Nephron (organoid): ENCODE results near the gene IL19.
A peak's percentile ranks its signal among the peaks of the same experiment; 100 is the strongest.

Experiments
- H3K27ac Mint-ChIP-seq, 3 experiments: 2 replicates each; pipeline ENCODE4 v1.8.0; 2020; ENCODE audit warnings: mixed read lengths in 3 of 3, mild to moderate bottlenecking in 2 of 3, moderate library complexity in 1 of 3
- H3K27me3 Mint-ChIP-seq: 2 replicates; pipeline ENCODE4 v1.8.0; 2021; ENCODE audit warnings: low read depth, mild to moderate bottlenecking, moderate library complexity, mixed read lengths
- H3K36me3 Mint-ChIP-seq: 2 replicates; pipeline ENCODE4 v1.8.0; 2020; ENCODE audit warnings: low read depth, mixed read lengths
- H3K4me1 Mint-ChIP-seq: 2 replicates; pipeline ENCODE4 v1.8.0; 2020; ENCODE audit warnings: mixed read lengths
- H3K4me3 Mint-ChIP-seq, 3 experiments: 2 replicates each; pipeline ENCODE4 v1.8.0; 2020; ENCODE audit warnings: mild to moderate bottlenecking in 3 of 3, mixed read lengths in 3 of 3, moderate library complexity in 2 of 3
- H3K9me3 Mint-ChIP-seq: 2 replicates; pipeline ENCODE4 v1.8.0; 2020; ENCODE audit warnings: mixed read lengths
- CTCF ChIP-seq, 3 experiments: fragments of 200-600 bp; sonication (generic); IDR thresholded peaks; one replicate each; pipeline ENCODE4 v1.5.0; 2021; ENCODE audit warnings: antibody characterized with exemption in 3 of 3; ENCODE audit not compliant: unreplicated experiment in 3 of 3

Gene IL19

GRCh38 chr1:206766251-206766856, 4.2 kb upstream of the IL19 start:
- no peak for TF ChIP-seq CTCF (IDR thresholded peaks at IDR 0.05; ENCODE audit: unreplicated experiment in 3 of 3)
- H3K4me1 Mint-ChIP-seq: peaks cover 19% of the 10 kb centered on the region
- H3K27me3 Mint-ChIP-seq: peaks cover 15% of the 10 kb centered on the region
- H3K27ac Mint-ChIP-seq: no peak overlapping the region
- no peaks in the 10 kb centered on the region for H3K36me3 Mint-ChIP-seq
- no peaks in the 10 kb centered on the region for H3K9me3 Mint-ChIP-seq
- H3K4me3 Mint-ChIP-seq: no peak overlapping the region

- H3K4me3 Mint-ChIP-seq: no peak overlapping the region
- no peak overlapping the region for H3K27ac Mint-ChIP-seq
- no peak for TF ChIP-seq CTCF (IDR thresholded peaks at IDR 0.05; ENCODE audit: unreplicated experiment in 3 of 3)
- peaks cover 18% of the 10 kb centered on the region for H3K27me3 Mint-ChIP-seq
- peaks cover 33% of the 10 kb centered on the region for H3K4me1 Mint-ChIP-seq
- H3K9me3 Mint-ChIP-seq: no peaks in the 10 kb centered on the region
- no peaks in the 10 kb centered on the region for H3K36me3 Mint-ChIP-seq
These were observed 1.9 kb upstream of the IL19 start for GRCh38 chr1:206768472-206769303.

GRCh38 chr1:206769304-206769731, 1.3 kb upstream of the IL19 start:
- no peak for TF ChIP-seq CTCF (IDR thresholded peaks at IDR 0.05; ENCODE audit: unreplicated experiment in 3 of 3)
- no peaks in the 10 kb centered on the region for H3K9me3 Mint-ChIP-seq
- H3K36me3 Mint-ChIP-seq: no peaks in the 10 kb centered on the region
- H3K4me3 Mint-ChIP-seq: no peak overlapping the region
- H3K4me1 Mint-ChIP-seq: peaks cover 33% of the 10 kb centered on the region
- H3K27me3 Mint-ChIP-seq: peaks cover 18% of the 10 kb centered on the region
- H3K27ac Mint-ChIP-seq: peak overlapping the region in 1 of 3 experiments; percentile 73

- Mint-ChIP-seq H3K4me3 (peak overlapping the region in 1 of 3 experiments; percentile 25), H3K36me3 (no peaks in the 10 kb centered on the region), H3K4me1 (peaks cover 33% of the 10 kb centered on the region), H3K27me3 (peaks cover 18% of the 10 kb centered on the region), H3K9me3 (no peaks in the 10 kb centered on the region), H3K27ac (peak overlapping the region in 2 of 3 experiments; percentile 48 to 73)
- TF ChIP-seq CTCF (IDR thresholded peaks at IDR 0.05; ENCODE audit: unreplicated experiment in 3 of 3): no peak
These were observed 742 bp downstream of the IL19 start for GRCh38 chr1:206771338-206771692.

GRCh38 chr1:206772243-206772937, 1.8 kb downstream of the IL19 start, which contains the start of gene IL10:
TSS of gene IL10 (minus strand) at chr1:206772494. CDS start at chr1:206772435, 59 bp downstream.
- Mint-ChIP-seq H3K4me1 (peaks cover 33% of the 10 kb centered on the region), H3K27ac (peak within 1 kb of the TSS in 1 of 3 experiments; percentile 73), H3K36me3 (no peaks in the 10 kb centered on the region), H3K4me3 (no peak within 1 kb of the TSS), H3K27me3 (peaks cover 19% of the 10 kb centered on the region), H3K9me3 (no peaks in the 10 kb centered on the region)
- TF ChIP-seq CTCF (IDR thresholded peaks at IDR 0.05; ENCODE audit: unreplicated experiment in 3 of 3): no peak
